ENCODE data around the gene TH.

DNA sequence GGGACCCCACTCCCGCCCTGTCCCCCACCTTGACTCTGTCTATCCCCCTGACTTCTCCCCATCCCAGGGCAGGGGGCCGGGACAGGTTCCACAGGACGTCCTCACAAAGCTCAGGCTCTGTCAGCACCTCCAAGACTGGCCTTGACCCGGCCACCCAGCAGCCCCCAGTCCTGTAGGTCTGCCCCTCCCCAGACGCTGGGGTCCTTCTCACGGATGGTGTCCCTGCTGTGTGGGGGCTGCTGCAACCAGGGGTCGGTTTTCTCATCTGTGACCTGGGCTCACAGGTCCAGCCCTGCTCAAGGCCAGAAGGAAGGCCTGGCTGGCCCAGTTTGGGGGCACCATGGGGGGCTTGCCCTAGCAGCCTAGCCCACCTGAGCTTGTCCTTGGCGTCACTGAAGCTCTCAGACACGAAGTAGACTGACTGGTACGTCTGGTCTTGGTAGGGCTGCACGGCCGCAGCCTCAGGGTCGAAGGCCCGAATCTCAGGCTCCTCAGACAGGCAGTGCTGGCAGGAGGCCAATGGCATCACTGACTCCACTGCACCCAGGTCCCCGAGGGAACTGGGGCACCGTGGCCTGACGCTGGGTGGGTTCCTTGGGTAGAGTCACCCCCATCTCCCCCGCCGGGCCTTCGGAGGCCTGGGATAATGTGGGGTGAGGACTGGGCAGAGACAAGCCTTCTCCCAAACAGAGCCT is 6.6 kb downstream of the TH start:
- TF ChIP-seq, protein P1, sequence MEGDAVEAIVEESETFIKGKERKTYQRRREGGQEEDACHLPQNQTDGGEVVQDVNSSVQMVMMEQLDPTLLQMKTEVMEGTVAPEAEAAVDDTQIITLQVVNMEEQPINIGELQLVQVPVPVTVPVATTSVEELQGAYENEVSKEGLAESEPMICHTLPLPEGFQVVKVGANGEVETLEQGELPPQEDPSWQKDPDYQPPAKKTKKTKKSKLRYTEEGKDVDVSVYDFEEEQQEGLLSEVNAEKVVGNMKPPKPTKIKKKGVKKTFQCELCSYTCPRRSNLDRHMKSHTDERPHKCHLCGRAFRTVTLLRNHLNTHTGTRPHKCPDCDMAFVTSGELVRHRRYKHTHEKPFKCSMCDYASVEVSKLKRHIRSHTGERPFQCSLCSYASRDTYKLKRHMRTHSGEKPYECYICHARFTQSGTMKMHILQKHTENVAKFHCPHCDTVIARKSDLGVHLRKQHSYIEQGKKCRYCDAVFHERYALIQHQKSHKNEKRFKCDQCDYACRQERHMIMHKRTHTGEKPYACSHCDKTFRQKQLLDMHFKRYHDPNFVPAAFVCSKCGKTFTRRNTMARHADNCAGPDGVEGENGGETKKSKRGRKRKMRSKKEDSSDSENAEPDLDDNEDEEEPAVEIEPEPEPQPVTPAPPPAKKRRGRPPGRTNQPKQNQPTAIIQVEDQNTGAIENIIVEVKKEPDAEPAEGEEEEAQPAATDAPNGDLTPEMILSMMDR (conservative IDR thresholded peaks at IDR 0.05; ENCODE audit: low read depth in 2 of 2) = no peak
- no peak for TF ChIP-seq POLR2AphosphoS5 (IDR thresholded peaks at IDR 0.05; ENCODE audit: low read depth)
- TF ChIP-seq EZH2phosphoT487 (IDR thresholded peaks at IDR 0.05; ENCODE audit: unreplicated experiment) = no peak
- TF ChIP-seq EZH2 (IDR thresholded peaks at IDR 0.05; ENCODE audit: low read depth, unreplicated experiment) = no peak
- TF ChIP-seq, protein P2, sequence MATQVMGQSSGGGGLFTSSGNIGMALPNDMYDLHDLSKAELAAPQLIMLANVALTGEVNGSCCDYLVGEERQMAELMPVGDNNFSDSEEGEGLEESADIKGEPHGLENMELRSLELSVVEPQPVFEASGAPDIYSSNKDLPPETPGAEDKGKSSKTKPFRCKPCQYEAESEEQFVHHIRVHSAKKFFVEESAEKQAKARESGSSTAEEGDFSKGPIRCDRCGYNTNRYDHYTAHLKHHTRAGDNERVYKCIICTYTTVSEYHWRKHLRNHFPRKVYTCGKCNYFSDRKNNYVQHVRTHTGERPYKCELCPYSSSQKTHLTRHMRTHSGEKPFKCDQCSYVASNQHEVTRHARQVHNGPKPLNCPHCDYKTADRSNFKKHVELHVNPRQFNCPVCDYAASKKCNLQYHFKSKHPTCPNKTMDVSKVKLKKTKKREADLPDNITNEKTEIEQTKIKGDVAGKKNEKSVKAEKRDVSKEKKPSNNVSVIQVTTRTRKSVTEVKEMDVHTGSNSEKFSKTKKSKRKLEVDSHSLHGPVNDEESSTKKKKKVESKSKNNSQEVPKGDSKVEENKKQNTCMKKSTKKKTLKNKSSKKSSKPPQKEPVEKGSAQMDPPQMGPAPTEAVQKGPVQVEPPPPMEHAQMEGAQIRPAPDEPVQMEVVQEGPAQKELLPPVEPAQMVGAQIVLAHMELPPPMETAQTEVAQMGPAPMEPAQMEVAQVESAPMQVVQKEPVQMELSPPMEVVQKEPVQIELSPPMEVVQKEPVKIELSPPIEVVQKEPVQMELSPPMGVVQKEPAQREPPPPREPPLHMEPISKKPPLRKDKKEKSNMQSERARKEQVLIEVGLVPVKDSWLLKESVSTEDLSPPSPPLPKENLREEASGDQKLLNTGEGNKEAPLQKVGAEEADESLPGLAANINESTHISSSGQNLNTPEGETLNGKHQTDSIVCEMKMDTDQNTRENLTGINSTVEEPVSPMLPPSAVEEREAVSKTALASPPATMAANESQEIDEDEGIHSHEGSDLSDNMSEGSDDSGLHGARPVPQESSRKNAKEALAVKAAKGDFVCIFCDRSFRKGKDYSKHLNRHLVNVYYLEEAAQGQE (IDR thresholded peaks at IDR 0.05; ENCODE audit: unreplicated experiment) = no peak
- TF ChIP-seq CREB1 (CRISPR knock-in tag; IDR thresholded peaks at IDR 0.05; ENCODE audit: low read depth) = no peak
- TF ChIP-seq, protein P3, sequence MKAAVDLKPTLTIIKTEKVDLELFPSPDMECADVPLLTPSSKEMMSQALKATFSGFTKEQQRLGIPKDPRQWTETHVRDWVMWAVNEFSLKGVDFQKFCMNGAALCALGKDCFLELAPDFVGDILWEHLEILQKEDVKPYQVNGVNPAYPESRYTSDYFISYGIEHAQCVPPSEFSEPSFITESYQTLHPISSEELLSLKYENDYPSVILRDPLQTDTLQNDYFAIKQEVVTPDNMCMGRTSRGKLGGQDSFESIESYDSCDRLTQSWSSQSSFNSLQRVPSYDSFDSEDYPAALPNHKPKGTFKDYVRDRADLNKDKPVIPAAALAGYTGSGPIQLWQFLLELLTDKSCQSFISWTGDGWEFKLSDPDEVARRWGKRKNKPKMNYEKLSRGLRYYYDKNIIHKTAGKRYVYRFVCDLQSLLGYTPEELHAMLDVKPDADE (IDR thresholded peaks at IDR 0.05) = no peak
- no peak for TF ChIP-seq JUNB (IDR thresholded peaks at IDR 0.05; ENCODE audit: unreplicated experiment)
- TF ChIP-seq, protein P4, sequence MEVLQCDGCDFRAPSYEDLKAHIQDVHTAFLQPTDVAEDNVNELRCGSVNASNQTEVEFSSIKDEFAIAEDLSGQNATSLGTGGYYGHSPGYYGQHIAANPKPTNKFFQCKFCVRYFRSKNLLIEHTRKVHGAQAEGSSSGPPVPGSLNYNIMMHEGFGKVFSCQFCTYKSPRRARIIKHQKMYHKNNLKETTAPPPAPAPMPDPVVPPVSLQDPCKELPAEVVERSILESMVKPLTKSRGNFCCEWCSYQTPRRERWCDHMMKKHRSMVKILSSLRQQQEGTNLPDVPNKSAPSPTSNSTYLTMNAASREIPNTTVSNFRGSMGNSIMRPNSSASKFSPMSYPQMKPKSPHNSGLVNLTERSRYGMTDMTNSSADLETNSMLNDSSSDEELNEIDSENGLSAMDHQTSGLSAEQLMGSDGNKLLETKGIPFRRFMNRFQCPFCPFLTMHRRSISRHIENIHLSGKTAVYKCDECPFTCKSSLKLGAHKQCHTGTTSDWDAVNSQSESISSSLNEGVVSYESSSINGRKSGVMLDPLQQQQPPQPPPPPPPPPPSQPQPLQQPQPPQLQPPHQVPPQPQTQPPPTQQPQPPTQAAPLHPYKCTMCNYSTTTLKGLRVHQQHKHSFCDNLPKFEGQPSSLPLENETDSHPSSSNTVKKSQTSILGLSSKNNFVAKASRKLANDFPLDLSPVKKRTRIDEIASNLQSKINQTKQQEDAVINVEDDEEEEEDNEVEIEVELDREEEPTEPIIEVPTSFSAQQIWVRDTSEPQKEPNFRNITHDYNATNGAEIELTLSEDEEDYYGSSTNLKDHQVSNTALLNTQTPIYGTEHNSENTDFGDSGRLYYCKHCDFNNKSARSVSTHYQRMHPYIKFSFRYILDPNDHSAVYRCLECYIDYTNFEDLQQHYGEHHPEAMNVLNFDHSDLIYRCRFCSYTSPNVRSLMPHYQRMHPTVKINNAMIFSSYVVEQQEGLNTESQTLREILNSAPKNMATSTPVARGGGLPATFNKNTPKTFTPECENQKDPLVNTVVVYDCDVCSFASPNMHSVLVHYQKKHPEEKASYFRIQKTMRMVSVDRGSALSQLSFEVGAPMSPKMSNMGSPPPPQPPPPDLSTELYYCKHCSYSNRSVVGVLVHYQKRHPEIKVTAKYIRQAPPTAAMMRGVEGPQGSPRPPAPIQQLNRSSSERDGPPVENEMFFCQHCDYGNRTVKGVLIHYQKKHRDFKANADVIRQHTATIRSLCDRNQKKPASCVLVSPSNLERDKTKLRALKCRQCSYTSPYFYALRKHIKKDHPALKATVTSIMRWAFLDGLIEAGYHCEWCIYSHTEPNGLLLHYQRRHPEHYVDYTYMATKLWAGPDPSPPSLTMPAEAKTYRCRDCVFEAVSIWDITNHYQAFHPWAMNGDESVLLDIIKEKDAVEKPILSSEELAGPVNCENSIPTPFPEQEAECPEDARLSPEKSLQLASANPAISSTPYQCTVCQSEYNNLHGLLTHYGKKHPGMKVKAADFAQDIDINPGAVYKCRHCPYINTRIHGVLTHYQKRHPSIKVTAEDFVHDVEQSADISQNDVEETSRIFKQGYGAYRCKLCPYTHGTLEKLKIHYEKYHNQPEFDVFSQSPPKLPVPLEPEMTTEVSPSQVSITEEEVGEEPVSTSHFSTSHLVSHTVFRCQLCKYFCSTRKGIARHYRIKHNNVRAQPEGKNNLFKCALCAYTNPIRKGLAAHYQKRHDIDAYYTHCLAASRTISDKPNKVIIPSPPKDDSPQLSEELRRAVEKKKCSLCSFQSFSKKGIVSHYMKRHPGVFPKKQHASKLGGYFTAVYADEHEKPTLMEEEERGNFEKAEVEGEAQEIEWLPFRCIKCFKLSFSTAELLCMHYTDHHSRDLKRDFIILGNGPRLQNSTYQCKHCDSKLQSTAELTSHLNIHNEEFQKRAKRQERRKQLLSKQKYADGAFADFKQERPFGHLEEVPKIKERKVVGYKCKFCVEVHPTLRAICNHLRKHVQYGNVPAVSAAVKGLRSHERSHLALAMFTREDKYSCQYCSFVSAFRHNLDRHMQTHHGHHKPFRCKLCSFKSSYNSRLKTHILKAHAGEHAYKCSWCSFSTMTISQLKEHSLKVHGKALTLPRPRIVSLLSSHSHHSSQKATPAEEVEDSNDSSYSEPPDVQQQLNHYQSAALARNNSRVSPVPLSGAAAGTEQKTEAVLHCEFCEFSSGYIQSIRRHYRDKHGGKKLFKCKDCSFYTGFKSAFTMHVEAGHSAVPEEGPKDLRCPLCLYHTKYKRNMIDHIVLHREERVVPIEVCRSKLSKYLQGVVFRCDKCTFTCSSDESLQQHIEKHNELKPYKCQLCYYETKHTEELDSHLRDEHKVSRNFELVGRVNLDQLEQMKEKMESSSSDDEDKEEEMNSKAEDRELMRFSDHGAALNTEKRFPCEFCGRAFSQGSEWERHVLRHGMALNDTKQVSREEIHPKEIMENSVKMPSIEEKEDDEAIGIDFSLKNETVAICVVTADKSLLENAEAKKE (CRISPR knock-in tag; IDR thresholded peaks at IDR 0.05) = no peak
- no peak for TF ChIP-seq ZNF331 (CRISPR knock-in tag; IDR thresholded peaks at IDR 0.05; ENCODE audit: low read depth)
- no peak for TF ChIP-seq ZNF114 (CRISPR knock-in tag; IDR thresholded peaks at IDR 0.05)
- TF ChIP-seq NANOG (IDR thresholded peaks at IDR 0.05; ENCODE audit: borderline replicate concordance) = no peak

Measured in GM23338 (cell line).